ENCODE measurements around the gene SORL1-AS1.

The SORL1-AS1 gene

DNA sequence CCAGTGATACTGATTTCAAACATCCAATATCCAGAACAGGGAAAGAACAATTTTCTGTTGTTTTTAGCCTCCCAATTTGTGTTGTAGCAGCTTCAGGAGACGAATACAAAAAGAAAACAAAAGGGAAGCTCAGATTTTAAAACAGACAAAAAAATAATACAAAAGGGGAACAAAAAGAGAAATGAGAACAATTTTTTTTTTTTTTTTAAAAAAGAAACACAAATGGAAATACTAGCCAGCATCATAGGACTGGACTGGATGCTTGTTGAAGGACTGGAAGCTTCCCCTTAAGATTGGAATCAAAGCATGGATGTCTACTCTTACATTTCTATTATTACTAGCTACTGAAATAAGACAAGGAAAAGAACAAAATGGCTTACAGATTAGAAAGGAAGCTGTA is 47.1 kb downstream of the SORL1-AS1 start:
- SMC1A ChIA-PET (ENCODE audit: uncharacterized antibody, unreplicated experiment) = interaction anchor here (0.7 to 5.2 kb wide), 20 partner anchors 8 to 1440 kb away, joined by 3 to 46 read pairs (median 5); no protein-coding TSS in a partner anchor
- POLR2A ChIA-PET = interaction anchor here (0.6 to 1.7 kb wide), 5 partner anchors 12 to 1549 kb away, joined by 3 to 11 read pairs (median 4); no protein-coding TSS in a partner anchor
- H3K9ac ChIP-seq (ENCODE audit: control insufficient read depth, insufficient read depth, low read length) = no peak overlapping the region
- H3K36me3 ChIP-seq (ENCODE audit: control insufficient read depth in 2 of 2, insufficient read depth in 2 of 2, low read length in 1 of 2) = no peaks in the 10 kb centered on the region
- WGBS (ENCODE audit: insufficient coverage, insufficient replicate concordance, low lambda C conversion rate, missing lambda C conversion rate) = 0% methylated on average over 1 of the region's 1 CpG
- peaks cover 5% of the 10 kb centered on the region; the same call in 2 of the 3 replicates for H3K9me3 ChIP-seq (replicated peaks; ENCODE audit: control insufficient read depth, insufficient read depth, low read length)
- no TSS peak for BruUV-seq (replicated peaks)
- DNase-seq (ENCODE audit: low read depth, low spot score) = no peak
- RAD21 ChIA-PET (ENCODE audit: unreplicated experiment) = interaction anchor here (0.6 to 1.5 kb wide), 10 partner anchors 11 to 184 kb away, joined by 3 to 7 read pairs (median 4); no protein-coding TSS in a partner anchor
- TF ChIP-seq RELB (IDR thresholded peaks at IDR 0.05; ENCODE audit: low read depth) (no peak), ZNF384 (IDR thresholded peaks at IDR 0.05; ENCODE audit: borderline replicate concordance, low read depth, low read length) (peak; percentile 35; the same call in 1 of the 2 replicates)
- H3K4me2 ChIP-seq (ENCODE audit: control insufficient read depth, insufficient read depth) = no peak overlapping the region
- ATAC-seq = no peak
- in situ Hi-C loops (cut with MboI) (no loop called here), intact Hi-C loops (cut with micrococcal nuclease; ENCODE audit: unreplicated experiment) (no loop called here)
- CTCF ChIA-PET = interaction anchor here (0.7 to 3.0 kb wide), 10 partner anchors 9 to 46 kb away, joined by 3 to 13 read pairs (median 4); no protein-coding TSS in a partner anchor
- H3K4me3 ChIP-seq = no peak overlapping the region
- no peaks in the 10 kb centered on the region for H4K20me1 ChIP-seq (ENCODE audit: control insufficient read depth, insufficient read depth)
- H2AFZ ChIP-seq (ENCODE audit: control insufficient read depth, low read depth, low read length) = peak overlapping the region; percentile 19; the same call in 1 of the 2 replicates
- H3K4me1 ChIP-seq (ENCODE audit: control insufficient read depth, insufficient read depth, low read length) = peaks cover 5% of the 10 kb centered on the region; the same call in 1 of the 2 replicates
- FAIRE-seq = no peak
- H3K27ac ChIP-seq (ENCODE audit: control insufficient read depth, insufficient read depth) = no peak overlapping the region
- no peaks in the 10 kb centered on the region for H3K27me3 ChIP-seq (replicated peaks in 1 of 2; ENCODE audit: control insufficient read depth in 2 of 2, insufficient read depth in 2 of 2, low read length in 1 of 2)
- no peaks in the 10 kb centered on the region for H3K79me2 ChIP-seq (ENCODE audit: control insufficient read depth, insufficient read depth, low read length)

- no TSS peak for BruUV-seq (replicated peaks)
- FAIRE-seq (no peak), DNase-seq (ENCODE audit: low read depth, low spot score) (no peak), ATAC-seq (peak; percentile 37; the same call in 2 of the 3 replicates)
- Histone ChIP-seq H3K4me3 (no peak overlapping the region), H3K4me2 (ENCODE audit: control insufficient read depth, insufficient read depth) (no peak overlapping the region), H2AFZ (ENCODE audit: control insufficient read depth, low read depth, low read length) (peak overlapping the region; percentile 11; the same call in 1 of the 2 replicates), H3K36me3 (ENCODE audit: control insufficient read depth in 2 of 2, insufficient read depth in 2 of 2, low read length in 1 of 2) (no peaks in the 10 kb centered on the region), H4K20me1 (ENCODE audit: control insufficient read depth, insufficient read depth) (no peaks in the 10 kb centered on the region), H3K27ac (ENCODE audit: control insufficient read depth, insufficient read depth) (no peak overlapping the region), H3K27me3 (replicated peaks in 1 of 2; ENCODE audit: control insufficient read depth in 2 of 2, insufficient read depth in 2 of 2, low read length in 1 of 2) (no peaks in the 10 kb centered on the region), H3K4me1 (ENCODE audit: control insufficient read depth, insufficient read depth, low read length) (peaks cover 13% of the 10 kb centered on the region), H3K9ac (ENCODE audit: control insufficient read depth, insufficient read depth, low read length) (no peak overlapping the region), H3K9me3 (replicated peaks; ENCODE audit: control insufficient read depth, insufficient read depth, low read length) (no peaks in the 10 kb centered on the region; the same call in 2 of the 3 replicates), H3K79me2 (ENCODE audit: control insufficient read depth, insufficient read depth, low read length) (no peaks in the 10 kb centered on the region)
- RAD21 ChIA-PET (ENCODE audit: unreplicated experiment) = interaction anchor here (0.8 kb wide), 1 partner anchor 67 kb away, joined by 3 read pairs; no protein-coding TSS in a partner anchor
- in situ Hi-C loops (cut with MboI) (no loop called here), intact Hi-C loops (cut with micrococcal nuclease; ENCODE audit: unreplicated experiment) (no loop called here)
- POLR2A ChIA-PET = interaction anchor here (0.7 to 1.8 kb wide), 2 partner anchors 23 to 52 kb away, joined by 3 to 4 read pairs; no protein-coding TSS in a partner anchor
- SMC1A ChIA-PET (ENCODE audit: uncharacterized antibody, unreplicated experiment) = interaction anchor here (0.6 to 5.5 kb wide), 9 partner anchors 9 to 189 kb away, joined by 3 to 46 read pairs (median 3); no protein-coding TSS in a partner anchor
- TF ChIP-seq SKIL (IDR thresholded peaks at IDR 0.05; ENCODE audit: low read depth, poor library complexity, severe bottlenecking) = no peak
- CTCF ChIA-PET = interaction anchor here (0.6 to 2.2 kb wide), 4 partner anchors 15 to 260 kb away, joined by 3 to 8 read pairs (median 6); no protein-coding TSS in a partner anchor
- WGBS (ENCODE audit: insufficient coverage, insufficient replicate concordance, low lambda C conversion rate, missing lambda C conversion rate) = 51% methylated on average over 4 of the region's 4 CpGs
Measured at GRCh38 chr11:121394785-121395184, 58.0 kb downstream of the SORL1-AS1 start.
